Measurements from ENCODE around the gene CDH4. TPM values are rescaled to one million over a fixed set of nuclear protein-coding genes. Genes with fewer than 3 reads are reported as not detected.

CDH4 gene
- total RNA-seq, 2 donors from 2014 or later: not detected

DNA sequence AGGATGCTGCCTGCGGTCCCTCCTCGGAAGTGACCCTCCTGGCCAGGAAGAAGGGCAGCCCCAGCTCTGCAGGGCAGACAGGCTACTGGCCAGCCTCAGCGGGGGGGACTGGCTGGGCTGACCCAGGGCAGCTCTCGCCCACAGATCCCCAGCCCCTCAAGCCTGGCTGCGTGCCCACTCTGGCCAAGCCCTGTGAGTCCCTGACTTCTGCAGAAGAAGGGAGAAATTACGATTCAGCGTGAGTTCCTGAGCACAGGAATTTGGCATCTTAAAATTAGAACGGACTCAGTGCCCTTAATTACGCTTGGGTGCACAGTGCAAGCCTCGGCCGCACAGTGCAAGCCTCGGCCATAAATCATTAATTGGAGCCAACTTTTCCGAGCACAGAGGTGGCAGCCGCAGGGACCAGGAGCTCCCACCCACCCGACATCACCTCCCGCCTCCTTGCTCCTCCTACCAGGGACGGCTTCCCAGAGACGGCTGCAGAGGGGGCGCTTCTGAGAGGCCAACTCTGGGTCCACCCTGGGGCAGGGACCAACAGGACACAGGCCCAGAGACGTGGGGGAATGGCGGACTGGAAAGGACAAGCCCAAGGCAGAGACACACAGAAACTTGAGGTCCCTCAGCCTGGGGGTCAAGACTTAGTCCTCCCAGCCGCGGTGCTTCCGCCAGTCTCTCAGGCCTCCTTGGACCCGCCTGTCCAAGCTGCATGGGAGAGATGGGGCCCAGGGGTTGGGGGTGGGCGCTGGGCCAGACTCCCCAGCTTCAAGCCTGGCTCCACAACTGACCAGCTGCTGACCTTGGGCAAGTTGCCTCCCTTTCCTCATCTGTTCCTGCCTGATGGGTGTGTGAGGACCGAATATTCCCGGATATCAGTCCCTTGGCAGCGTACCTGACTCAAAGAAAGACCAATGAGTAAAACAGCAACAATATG lies 648.2 kb downstream of the CDH4 start:
- H3K27ac ChIP-seq: no peak overlapping the region
- TF ChIP-seq, protein P1, sequence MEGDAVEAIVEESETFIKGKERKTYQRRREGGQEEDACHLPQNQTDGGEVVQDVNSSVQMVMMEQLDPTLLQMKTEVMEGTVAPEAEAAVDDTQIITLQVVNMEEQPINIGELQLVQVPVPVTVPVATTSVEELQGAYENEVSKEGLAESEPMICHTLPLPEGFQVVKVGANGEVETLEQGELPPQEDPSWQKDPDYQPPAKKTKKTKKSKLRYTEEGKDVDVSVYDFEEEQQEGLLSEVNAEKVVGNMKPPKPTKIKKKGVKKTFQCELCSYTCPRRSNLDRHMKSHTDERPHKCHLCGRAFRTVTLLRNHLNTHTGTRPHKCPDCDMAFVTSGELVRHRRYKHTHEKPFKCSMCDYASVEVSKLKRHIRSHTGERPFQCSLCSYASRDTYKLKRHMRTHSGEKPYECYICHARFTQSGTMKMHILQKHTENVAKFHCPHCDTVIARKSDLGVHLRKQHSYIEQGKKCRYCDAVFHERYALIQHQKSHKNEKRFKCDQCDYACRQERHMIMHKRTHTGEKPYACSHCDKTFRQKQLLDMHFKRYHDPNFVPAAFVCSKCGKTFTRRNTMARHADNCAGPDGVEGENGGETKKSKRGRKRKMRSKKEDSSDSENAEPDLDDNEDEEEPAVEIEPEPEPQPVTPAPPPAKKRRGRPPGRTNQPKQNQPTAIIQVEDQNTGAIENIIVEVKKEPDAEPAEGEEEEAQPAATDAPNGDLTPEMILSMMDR (IDR thresholded peaks at IDR 0.05): no peak
- H3K27me3 ChIP-seq (replicated peaks; ENCODE audit: insufficient read depth): no peaks in the 10 kb centered on the region
- ATAC-seq (ENCODE audit: insufficient number of reproducible peaks, low FRiP score, low read depth): no peak
- H3K4me3 ChIP-seq: no peak overlapping the region
- no peaks in the 10 kb centered on the region for H3K4me1 ChIP-seq (ENCODE audit: control insufficient read depth in 1 of 2, low read depth in 2 of 2)
- no peaks in the 10 kb centered on the region for H3K36me3 ChIP-seq
- no peaks in the 10 kb centered on the region for H3K9me3 ChIP-seq
- DNase-seq (ENCODE audit: low spot score): no peak

GRCh38 chr20:61900945-61901293 lies 648.9 kb downstream of the CDH4 start:
- H3K27ac ChIP-seq: no peak overlapping the region
- ATAC-seq (ENCODE audit: insufficient number of reproducible peaks, low FRiP score, low read depth) (no peak), DNase-seq (ENCODE audit: low spot score) (no peak)
- TF ChIP-seq, protein P1 (IDR thresholded peaks at IDR 0.05): no peak
- no peaks in the 10 kb centered on the region for H3K4me1 ChIP-seq (ENCODE audit: control insufficient read depth in 1 of 2, low read depth in 2 of 2)
- no peaks in the 10 kb centered on the region for H3K9me3 ChIP-seq
- no peaks in the 10 kb centered on the region for H3K27me3 ChIP-seq (replicated peaks; ENCODE audit: insufficient read depth)
- H3K4me3 ChIP-seq: no peak overlapping the region
- H3K36me3 ChIP-seq: no peaks in the 10 kb centered on the region

- Histone ChIP-seq H3K27ac (no peak overlapping the region), H3K4me3 (no peak overlapping the region), H3K4me1 (ENCODE audit: control insufficient read depth in 1 of 2, low read depth in 2 of 2) (no peaks in the 10 kb centered on the region), H3K36me3 (no peaks in the 10 kb centered on the region), H3K9me3 (no peaks in the 10 kb centered on the region), H3K27me3 (replicated peaks; ENCODE audit: insufficient read depth) (no peaks in the 10 kb centered on the region)
- DNase-seq (ENCODE audit: low spot score) (no peak), ATAC-seq (ENCODE audit: insufficient number of reproducible peaks, low FRiP score, low read depth) (no peak)
- TF ChIP-seq, protein P1 (IDR thresholded peaks at IDR 0.05): no peak
Measured at GRCh38 chr20:61901392-61902220, 649.5 kb downstream of the CDH4 start.

DNA sequence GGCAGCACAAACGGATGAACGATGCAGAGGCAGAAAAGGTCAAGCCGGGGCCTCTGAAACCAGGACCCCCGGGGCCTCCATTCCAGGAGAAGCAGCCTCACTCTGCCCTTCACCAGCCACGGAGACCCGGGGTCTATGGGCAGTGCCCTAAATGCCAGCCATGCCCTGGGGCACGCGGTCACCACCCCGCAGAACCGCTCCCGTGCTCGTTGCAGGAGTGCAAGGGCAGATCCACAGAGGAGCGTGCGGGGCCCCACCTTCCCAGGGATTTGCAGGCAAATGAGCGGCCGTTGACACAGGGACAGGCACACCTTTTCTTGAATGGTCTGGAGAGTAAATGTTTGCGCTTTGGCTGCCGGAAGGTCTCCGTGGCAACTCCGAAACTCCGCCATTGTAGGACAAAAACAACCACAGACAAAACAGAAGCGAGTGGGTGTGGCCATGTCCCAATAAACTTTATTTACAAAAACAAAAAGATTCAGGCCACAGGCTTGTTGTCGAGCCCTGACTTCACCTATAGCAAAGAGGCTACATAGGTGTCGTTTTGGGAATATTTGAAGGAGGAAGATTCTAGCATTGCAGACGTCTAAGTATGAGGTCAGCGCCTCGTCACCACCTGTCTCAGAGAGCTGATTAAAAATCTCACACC lies 650.3 kb downstream of the CDH4 start:
- Histone ChIP-seq H3K27me3 (replicated peaks; ENCODE audit: insufficient read depth) (no peaks in the 10 kb centered on the region), H3K9me3 (no peaks in the 10 kb centered on the region)

More for the DNA sequence above, 650.3 kb downstream of the CDH4 start:
- no peak overlapping the region for H3K27ac ChIP-seq
- H3K4me1 ChIP-seq (ENCODE audit: control insufficient read depth in 1 of 2, low read depth in 2 of 2): no peaks in the 10 kb centered on the region
- ATAC-seq (ENCODE audit: insufficient number of reproducible peaks, low FRiP score, low read depth) (no peak), DNase-seq (ENCODE audit: low spot score) (no peak)
- H3K36me3 ChIP-seq: no peaks in the 10 kb centered on the region
- H3K4me3 ChIP-seq: no peak overlapping the region
- TF ChIP-seq, protein P1 (IDR thresholded peaks at IDR 0.05): no peak
